GM18507 (cell line): ENCODE results near the gene EXOC8.

Experiments
- DNase-seq: peaks from one replicate; pipeline ENCODE4 v3.0.0; 2011; ENCODE audit warnings: low read depth; ENCODE audit not compliant: insufficient read length; ENCODE audit errors: extremely low spot score
- FAIRE-seq: peaks from 2 replicates; lab custom pipeline; 2011; peaks lifted over from hg19 to GRCh38; lab: Jason Lieb, UNC

EXOC8 gene

DNA sequence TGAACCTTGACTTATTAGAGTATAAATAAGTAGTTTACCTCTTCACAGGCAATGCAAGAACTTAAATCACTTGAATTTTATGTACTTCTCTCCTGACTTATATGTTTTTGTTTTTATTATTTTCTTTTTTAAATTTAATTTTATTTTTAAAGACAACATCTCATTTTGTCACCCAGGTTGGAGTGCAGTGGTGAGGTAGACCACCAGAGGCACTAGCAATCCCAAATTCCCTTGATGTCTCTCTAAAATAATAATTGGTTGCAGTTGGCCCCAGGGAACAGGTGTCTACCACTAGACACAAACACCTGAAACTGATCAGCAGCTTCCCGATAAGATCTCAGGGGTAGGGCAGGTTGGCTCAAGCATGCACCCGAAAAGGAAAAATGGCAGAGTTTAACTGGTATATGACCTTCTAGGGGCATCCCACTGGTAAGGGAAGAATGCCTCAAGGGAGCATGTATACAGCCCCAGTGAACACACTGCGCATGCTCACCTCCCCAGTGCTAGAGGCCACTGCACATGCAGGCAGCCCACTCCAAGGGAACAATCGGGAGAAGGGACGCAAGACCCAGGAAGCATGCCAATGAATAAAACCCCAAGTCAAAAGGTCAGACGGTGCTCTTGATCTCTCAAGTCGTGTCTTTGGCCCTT, 14.6 kb downstream of the EXOC8 start:
- FAIRE-seq (no peak), DNase-seq (no peak)

- DNase-seq (no peak), FAIRE-seq (no peak)
Measured at GRCh38 chr1:231319080-231319479, 18.6 kb downstream of the EXOC8 start.

- FAIRE-seq (no peak), DNase-seq (no peak)
Measured at GRCh38 chr1:231318568-231318967, 19.1 kb downstream of the EXOC8 start.

GRCh38 chr1:231318015-231318355, 19.7 kb downstream of the EXOC8 start:
- DNase-seq, result no peak
- no peak for FAIRE-seq

DNA sequence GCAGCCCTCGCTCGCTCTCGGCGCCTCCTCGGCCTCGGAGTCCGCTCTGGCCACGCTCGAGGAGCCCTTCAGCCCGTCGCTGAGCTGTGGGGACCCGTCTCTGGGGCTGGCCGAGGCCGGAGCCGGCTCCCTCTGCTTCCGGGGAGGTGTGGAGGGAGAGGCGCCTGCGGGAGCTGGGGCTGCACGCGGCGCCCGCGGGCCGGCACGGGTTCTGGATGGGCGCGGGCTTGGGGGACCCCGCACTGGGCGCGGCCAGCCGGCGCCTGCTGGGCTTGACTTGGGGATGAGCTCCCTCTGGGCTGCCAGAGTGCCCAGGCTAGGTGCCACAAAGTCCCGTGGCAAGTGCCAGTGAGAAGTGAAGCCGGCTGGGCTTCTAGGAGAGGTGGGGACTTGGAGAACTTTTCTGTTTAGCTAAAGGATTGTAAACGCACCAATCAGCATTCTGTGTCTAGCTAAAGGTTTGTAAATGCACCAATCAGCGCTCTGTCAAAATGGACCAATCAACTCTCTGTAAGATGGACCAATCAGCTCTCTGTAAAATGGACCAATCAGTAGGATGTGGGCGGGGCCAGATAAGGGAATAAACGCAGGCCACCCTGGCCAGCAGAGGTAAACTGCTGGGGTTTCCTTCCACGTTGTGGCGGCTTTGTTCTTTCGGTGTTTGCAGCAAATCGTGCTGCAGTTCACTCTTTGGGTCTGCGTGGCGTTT, 20.2 kb downstream of the EXOC8 start:
- FAIRE-seq, result no peak
- DNase-seq, result no peak

GRCh38 chr1:231315887-231316286, 21.8 kb downstream of the EXOC8 start:
- FAIRE-seq, result no peak
- peak; percentile 8 for DNase-seq

DNA sequence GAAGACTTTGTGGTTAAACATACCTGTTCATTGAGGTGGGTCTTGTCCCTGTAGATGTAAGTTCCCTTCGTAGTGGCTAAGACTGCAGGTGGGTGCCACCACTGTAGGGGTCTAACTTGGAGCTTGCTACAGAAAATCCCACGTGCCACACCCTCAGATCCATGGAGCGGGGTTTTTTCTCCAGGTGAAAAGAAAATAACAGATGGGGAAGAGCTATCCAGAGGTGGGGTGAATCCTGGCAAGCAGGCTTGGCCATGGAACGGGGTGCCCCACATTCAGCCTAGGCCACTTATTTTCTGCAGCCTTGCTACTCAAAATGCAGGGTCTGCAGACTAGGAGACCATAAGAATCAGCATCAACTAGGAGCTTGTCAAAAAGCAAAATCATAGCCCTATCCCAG, 24.0 kb downstream of the EXOC8 start:
- no peak for DNase-seq
- no peak for FAIRE-seq

- DNase-seq, result no peak
- no peak for FAIRE-seq
Measured at GRCh38 chr1:231312432-231312788, 25.2 kb downstream of the EXOC8 start.

DNA sequence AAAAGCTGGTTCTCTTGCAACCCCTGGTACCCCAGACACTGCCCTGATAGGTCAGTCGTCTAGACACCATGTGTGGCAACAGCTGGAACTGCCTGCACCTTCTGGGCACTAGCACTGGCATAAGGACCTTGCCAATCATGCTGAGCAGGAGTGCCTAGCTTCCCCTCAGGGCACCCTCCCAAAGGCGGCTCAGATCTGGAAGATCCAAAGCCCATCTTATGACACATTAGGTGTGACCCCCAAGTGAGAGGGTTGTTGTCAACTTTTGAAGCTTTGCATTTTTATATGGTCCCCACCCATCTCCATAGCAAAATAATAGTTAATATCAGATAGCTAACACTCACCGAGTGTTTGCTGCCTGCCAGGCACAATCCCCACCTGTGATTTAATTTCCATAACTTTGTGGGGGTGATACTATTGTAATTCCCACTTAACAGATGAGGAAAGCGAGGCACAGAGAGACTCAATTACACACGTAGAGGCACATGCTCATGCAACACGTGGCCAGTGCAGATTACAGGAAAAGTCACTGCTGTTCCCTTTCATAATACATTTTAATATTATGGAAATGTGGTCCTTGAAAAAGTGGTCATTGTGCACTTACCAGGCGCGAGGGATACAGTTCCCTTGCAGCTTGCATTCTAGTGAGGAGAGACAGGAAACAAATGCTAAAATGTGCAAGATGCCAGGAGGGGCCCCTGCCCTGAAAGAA, 25.8 kb downstream of the EXOC8 start:
- FAIRE-seq (no peak), DNase-seq (no peak)

- no peak for DNase-seq
- no peak for FAIRE-seq
Measured at GRCh38 chr1:231310391-231310934, 27.2 kb downstream of the EXOC8 start.

GRCh38 chr1:231301990-231302389, 35.7 kb downstream of the EXOC8 start:
- DNase-seq, result no peak
- FAIRE-seq, result no peak

GRCh38 chr1:231295938-231296337, 41.7 kb downstream of the EXOC8 start:
- FAIRE-seq (no peak), DNase-seq (no peak)

GRCh38 chr1:231286603-231287002, 51.0 kb downstream of the EXOC8 start:
- FAIRE-seq (no peak), DNase-seq (no peak)

GRCh38 chr1:231284441-231284840, 53.2 kb downstream of the EXOC8 start:
- no peak for FAIRE-seq
- DNase-seq, result no peak
